ENCODE data around the gene SULT1A1. TPM values are rescaled to one million over a fixed set of nuclear protein-coding genes. Genes with fewer than 3 reads are reported as not detected.
"Not testable (repeated sequence)": the region's sequence is repeated elsewhere in the genome, so short reads cannot be mapped to it uniquely, and the experiment has no call there.

SULT1A1 gene
- total RNA-seq, 1 donor from 2014 or later: 13.7 TPM

DNA sequence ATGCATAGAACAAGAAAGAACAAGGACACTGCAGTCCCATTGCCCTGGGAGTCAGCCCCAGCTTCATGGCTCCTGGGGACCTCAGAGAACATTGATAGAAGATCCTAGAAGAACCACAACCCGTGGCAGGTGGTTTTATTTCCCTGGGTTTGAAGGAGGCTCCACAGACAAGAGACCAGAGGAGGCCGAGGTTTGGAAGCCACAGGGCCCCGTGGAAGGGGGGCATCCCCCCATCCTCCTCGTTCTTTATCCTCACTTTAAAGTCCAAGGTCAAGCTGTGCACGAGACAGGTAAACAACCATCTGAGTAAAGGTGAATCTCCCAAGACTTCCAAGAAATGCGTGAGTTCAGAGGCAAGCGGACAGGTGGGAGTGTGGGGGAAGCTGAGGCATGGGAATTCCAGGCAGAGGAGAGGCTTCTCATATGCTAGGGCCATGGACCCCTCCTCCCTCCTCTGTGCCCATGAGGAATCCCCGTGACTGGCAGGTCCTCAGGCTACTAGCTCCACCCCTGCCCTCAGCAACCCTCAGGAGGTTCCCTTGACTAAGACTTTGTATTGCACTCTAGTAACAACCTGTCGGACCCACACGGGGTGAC, 849 bp upstream of the SULT1A1 start:
- peaks cover 20% of the 10 kb centered on the region for H3K4me1 ChIP-seq

DNA sequence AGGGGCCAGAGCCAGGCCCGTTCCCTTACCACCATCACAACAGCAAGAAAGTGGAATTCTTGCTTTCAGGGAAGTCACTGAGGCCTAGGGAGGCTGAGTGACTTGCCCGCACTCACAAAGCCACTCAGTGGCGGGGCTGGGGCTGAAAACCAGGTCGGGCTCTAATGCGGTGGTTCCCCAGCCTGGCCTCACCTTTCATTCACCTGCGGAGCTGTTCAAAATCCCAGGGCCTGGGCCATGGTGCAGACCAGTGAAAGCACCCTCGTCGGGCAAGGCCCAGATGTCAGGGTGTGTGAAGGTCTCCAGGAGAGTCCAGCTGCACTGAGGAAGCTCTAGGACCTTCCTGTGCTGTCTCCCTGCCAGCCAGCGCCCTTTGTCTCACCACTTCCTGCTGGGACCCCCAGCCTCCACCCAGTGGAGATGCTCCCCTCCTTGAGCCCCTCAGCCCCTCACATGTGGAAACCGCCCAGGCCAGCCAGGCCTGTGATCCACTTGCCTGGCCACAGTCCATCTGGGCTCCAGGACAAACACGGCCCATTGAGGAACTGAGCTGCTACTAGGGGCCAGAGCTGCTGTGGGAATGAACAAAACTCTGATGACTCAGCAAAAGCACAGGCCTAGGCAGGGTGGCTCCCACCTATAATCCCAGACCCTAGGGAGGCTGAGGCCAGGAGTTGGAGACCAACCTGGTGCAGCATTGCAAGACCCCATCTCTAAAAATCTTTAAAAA, 812 bp downstream of the SULT1A1 start:
- H3K4me3 ChIP-seq: peak overlapping the region; percentile 62
- peak overlapping the region; percentile 75 for H3K27ac ChIP-seq (replicated peaks)
- H3K4me1 ChIP-seq: peaks cover 20% of the 10 kb centered on the region
- H3K9me3 ChIP-seq (replicated peaks); DNase-seq; H3K36me3 ChIP-seq; intact Hi-C loops (cut with micrococcal nuclease); H3K27me3 ChIP-seq (ENCODE audit: low read depth): not testable (repeated sequence)

More for the DNA sequence above, 849 bp upstream of the SULT1A1 start:
- TF ChIP-seq, protein P1, sequence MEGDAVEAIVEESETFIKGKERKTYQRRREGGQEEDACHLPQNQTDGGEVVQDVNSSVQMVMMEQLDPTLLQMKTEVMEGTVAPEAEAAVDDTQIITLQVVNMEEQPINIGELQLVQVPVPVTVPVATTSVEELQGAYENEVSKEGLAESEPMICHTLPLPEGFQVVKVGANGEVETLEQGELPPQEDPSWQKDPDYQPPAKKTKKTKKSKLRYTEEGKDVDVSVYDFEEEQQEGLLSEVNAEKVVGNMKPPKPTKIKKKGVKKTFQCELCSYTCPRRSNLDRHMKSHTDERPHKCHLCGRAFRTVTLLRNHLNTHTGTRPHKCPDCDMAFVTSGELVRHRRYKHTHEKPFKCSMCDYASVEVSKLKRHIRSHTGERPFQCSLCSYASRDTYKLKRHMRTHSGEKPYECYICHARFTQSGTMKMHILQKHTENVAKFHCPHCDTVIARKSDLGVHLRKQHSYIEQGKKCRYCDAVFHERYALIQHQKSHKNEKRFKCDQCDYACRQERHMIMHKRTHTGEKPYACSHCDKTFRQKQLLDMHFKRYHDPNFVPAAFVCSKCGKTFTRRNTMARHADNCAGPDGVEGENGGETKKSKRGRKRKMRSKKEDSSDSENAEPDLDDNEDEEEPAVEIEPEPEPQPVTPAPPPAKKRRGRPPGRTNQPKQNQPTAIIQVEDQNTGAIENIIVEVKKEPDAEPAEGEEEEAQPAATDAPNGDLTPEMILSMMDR (IDR thresholded peaks at IDR 0.05; ENCODE audit: borderline replicate concordance): no peak
- H3K36me3 ChIP-seq: no peaks in the 10 kb centered on the region
- H3K27ac ChIP-seq (replicated peaks): peak overlapping the region; percentile 75
- no peaks in the 10 kb centered on the region for H3K9me3 ChIP-seq (replicated peaks)
- peak overlapping the region; percentile 62 for H3K4me3 ChIP-seq
- no peaks in the 10 kb centered on the region for H3K27me3 ChIP-seq (ENCODE audit: low read depth)
- DNase-seq: no peak
- intact Hi-C loops (cut with micrococcal nuclease): no loop called here

DNA sequence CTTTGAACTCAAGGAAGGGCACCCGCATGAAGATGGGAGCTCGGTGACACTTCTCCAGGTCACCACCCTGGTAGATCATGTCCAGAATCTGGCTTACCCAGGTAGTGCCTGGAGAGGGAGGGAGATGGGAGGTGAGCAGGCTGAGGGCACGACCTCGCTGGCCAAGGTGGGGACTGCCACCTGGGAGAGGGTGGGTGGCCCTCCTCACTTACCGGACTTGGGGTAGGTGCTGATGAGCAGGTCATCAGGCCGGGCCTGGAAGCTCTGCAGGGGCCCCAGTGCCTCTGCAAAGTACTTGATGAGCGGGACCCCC, 1.4 kb downstream of the SULT1A1 start:
- DNase-seq; H3K4me3 ChIP-seq; H3K27ac ChIP-seq (replicated peaks); intact Hi-C loops (cut with micrococcal nuclease); H3K9me3 ChIP-seq (replicated peaks); H3K36me3 ChIP-seq; H3K27me3 ChIP-seq (ENCODE audit: low read depth): not testable (repeated sequence)
- H3K4me1 ChIP-seq: peaks cover 20% of the 10 kb centered on the region

DNA sequence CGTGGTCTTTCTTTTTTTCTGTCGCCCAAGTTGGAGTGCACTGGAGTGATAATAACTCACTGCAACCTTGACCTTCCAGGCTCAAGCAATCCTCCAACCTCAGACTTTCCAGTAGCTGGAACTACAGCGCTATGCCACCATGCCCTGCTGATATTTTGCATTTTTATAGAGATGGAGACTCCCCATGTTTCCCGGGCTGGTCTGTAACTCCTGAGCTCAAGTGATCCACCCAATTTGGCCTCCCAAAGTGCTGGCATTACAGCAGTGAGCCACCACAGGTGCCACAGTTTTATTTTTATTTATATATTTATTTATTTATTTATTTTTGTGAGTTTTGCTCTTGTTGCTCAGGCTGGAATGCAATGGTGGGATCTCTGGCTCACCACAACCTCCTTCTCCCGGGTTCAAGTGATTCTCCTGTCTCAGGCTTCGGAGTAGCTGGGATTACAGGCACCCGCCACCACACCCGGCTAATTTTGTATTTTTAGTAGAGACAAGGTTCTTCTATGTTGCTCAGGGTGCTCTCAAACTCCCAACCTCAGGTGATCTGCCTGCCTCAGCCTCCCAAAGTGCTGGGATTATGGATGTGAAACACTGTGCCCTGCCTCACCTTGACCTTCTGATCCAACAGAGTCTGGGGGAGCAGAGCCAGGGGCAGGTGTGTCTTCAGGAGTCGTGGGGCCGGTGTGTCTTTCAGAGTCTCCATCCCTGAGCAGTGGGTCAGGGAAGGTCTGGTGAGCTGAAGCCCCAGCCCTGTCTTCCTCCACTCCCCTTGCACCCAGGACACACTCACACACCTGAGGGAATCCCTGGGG, 2.0 kb downstream of the SULT1A1 start:
- H3K36me3 ChIP-seq; H3K27ac ChIP-seq (replicated peaks); DNase-seq; intact Hi-C loops (cut with micrococcal nuclease); H3K9me3 ChIP-seq (replicated peaks); H3K27me3 ChIP-seq (ENCODE audit: low read depth); H3K4me3 ChIP-seq: not testable (repeated sequence)
- peaks cover 20% of the 10 kb centered on the region for H3K4me1 ChIP-seq

DNA sequence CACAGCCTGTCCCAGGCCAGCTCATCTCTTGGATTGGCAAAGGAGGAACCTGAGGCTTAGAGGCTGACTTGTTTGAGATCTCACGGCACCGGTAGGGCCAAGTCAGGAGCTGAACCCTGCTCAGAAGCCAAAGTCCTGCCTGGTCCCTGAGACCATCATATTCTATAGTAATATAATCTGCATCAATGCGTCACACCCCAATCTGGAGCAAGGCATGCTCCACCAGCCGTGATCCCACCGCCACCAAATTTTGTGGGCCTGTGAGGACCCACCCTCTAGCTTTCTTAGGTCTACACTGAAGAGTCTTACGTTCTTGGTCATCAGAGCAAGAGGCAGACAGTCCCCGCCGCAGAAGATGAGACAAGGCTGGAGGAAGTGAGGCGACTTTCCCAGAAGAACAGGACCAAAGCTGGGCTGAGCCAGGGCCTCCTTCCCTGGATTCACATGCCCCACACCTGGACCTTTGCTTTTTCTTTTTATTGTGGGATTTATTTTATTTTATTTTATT, 2.7 kb downstream of the SULT1A1 start:
- no peaks in the 10 kb centered on the region for H3K27me3 ChIP-seq (ENCODE audit: low read depth)

DNA sequence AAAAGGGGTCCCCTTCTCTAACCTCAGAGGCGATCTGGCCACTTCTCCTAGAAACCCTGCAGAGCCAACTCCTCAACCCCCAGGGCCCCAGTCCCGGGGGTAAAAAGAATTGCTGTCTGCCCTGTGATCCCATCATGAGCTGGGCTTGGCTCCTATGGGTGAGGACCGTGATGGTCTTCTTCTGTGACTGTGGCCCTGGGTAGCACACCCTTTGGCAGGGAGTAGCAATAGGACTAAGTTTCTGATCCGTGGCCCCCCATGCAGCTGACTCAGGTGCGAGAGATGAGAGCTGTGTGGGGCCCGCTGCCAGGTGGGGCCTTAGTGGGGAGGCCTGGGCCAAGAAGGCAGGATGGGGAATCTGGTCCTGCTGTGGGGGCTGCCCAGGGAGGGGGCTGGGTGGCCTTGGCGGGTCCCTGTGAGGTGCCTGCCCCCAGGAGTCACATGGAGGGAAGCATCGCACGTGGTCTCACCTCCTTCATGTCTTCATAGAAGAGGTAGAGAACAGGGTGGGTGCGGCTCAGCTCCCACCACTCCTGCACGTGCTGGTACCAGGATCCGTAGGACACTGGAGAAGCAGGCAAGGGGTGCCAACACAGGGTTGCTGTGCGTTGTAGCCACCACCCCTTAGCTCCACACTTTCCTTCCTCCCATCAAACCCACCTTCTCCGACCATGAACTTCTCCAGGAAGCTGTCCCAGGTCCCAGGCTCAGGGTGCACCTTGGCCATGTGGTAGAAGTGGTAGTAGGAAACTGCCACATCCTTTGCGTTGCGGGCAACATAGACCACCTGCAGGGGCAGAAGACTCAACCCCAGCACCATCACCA, 3.3 kb downstream of the SULT1A1 start:
- intact Hi-C loops (cut with micrococcal nuclease): no loop called here

More for the DNA sequence above, 2.7 kb downstream of the SULT1A1 start:
- H3K27ac ChIP-seq (replicated peaks): no peak overlapping the region
- H3K4me1 ChIP-seq: peaks cover 20% of the 10 kb centered on the region
- TF ChIP-seq, protein P1 (IDR thresholded peaks at IDR 0.05; ENCODE audit: borderline replicate concordance): no peak
- H3K9me3 ChIP-seq (replicated peaks): no peaks in the 10 kb centered on the region
- DNase-seq: no peak
- no peaks in the 10 kb centered on the region for H3K36me3 ChIP-seq
- no peak overlapping the region for H3K4me3 ChIP-seq
- intact Hi-C loops (cut with micrococcal nuclease): no loop called here

More for the DNA sequence above, 3.3 kb downstream of the SULT1A1 start:
- Histone ChIP-seq H3K36me3 (no peaks in the 10 kb centered on the region), H3K27me3 (ENCODE audit: low read depth) (peaks cover 2% of the 10 kb centered on the region), H3K9me3 (replicated peaks) (no peaks in the 10 kb centered on the region), H3K4me1 (peaks cover 20% of the 10 kb centered on the region), H3K4me3 (no peak overlapping the region), H3K27ac (replicated peaks) (no peak overlapping the region)
- TF ChIP-seq, protein P1 (IDR thresholded peaks at IDR 0.05; ENCODE audit: borderline replicate concordance): no peak
- DNase-seq: no peak
